PFSK-1 (cell line): ENCODE results near the gene RNF126.

Experiments
- FOXP2 ChIP-seq: optimal IDR thresholded peaks from 2 replicates; pipeline ENCODE3; 2011; ENCODE audit warnings: borderline replicate concordance, control low read depth, inconsistent platforms; ENCODE audit not compliant: insufficient read depth; ENCODE audit errors: extremely low read length, extremely low read depth
- POLR2AphosphoS5 ChIP-seq: IDR thresholded peaks from 2 replicates; pipeline ENCODE4 v1.6.1; 2012; ENCODE audit warnings: low read depth, mild to moderate bottlenecking, control low read depth, low read length, moderate library complexity
- REST ChIP-seq, 2 experiments: IDR thresholded peaks; 2 replicates each; pipeline versions ENCODE4 v1.6.1 to v1.8.0; 2011 to 2012; ENCODE audit warnings: low read depth in 2 of 2, low read length in 2 of 2, control low read depth in 1 of 2, inconsistent platforms in 1 of 2, mild to moderate bottlenecking in 1 of 2, moderate library complexity in 1 of 2; ENCODE audit not compliant: insufficient read depth in 1 of 2
- SIN3A ChIP-seq: IDR thresholded peaks from 2 replicates; pipeline ENCODE4 v1.6.1; 2012; ENCODE audit warnings: mild to moderate bottlenecking, low read length, moderate library complexity, borderline replicate concordance; ENCODE audit not compliant: insufficient read depth
- TAF1 ChIP-seq: IDR thresholded peaks from 2 replicates; pipeline ENCODE4 v1.6.1; 2012; ENCODE audit warnings: low read length, control low read depth, borderline replicate concordance; ENCODE audit not compliant: insufficient read depth

The RNF126 gene

GRCh38 chr19:644363-644762 lies 18.7 kb downstream of the RNF126 start:
- no peak for TF ChIP-seq FOXP2
- no peak for TF ChIP-seq SIN3A
- no peak for TF ChIP-seq REST (IDR thresholded peaks at IDR 0.05; ENCODE audit: insufficient read depth in 1 of 2, low read depth in 2 of 2, low read length in 2 of 2)
- no peak for TF ChIP-seq TAF1
- no peak for TF ChIP-seq POLR2AphosphoS5

- TF ChIP-seq SIN3A (no peak), POLR2AphosphoS5 (no peak), REST (IDR thresholded peaks at IDR 0.05; ENCODE audit: insufficient read depth in 1 of 2, low read depth in 2 of 2, low read length in 2 of 2) (no peak), FOXP2 (no peak), TAF1 (no peak)
Measured at GRCh38 chr19:643736-644135, 19.3 kb downstream of the RNF126 start.

GRCh38 chr19:642767-643727 lies 20.0 kb downstream of the RNF126 start:
- TF ChIP-seq FOXP2 (no peak), TAF1 (no peak), REST (IDR thresholded peaks at IDR 0.05; ENCODE audit: insufficient read depth in 1 of 2, low read depth in 2 of 2, low read length in 2 of 2) (no peak), SIN3A (no peak), POLR2AphosphoS5 (no peak)

GRCh38 chr19:641702-642101 lies 21.3 kb downstream of the RNF126 start:
- no peak for TF ChIP-seq REST (IDR thresholded peaks at IDR 0.05; ENCODE audit: insufficient read depth in 1 of 2, low read depth in 2 of 2, low read length in 2 of 2)
- no peak for TF ChIP-seq FOXP2
- no peak for TF ChIP-seq SIN3A
- no peak for TF ChIP-seq TAF1
- TF ChIP-seq POLR2AphosphoS5 = no peak
